Putamen (tissue), 1 donor: ENCODE data around the gene IL1B.

Experiments used
- DNase-seq: peaks from one replicate; pipeline ENCODE4 v3.0.0-alpha.2; 2016; ENCODE audit warnings: low spot score

IL1B gene

DNA sequence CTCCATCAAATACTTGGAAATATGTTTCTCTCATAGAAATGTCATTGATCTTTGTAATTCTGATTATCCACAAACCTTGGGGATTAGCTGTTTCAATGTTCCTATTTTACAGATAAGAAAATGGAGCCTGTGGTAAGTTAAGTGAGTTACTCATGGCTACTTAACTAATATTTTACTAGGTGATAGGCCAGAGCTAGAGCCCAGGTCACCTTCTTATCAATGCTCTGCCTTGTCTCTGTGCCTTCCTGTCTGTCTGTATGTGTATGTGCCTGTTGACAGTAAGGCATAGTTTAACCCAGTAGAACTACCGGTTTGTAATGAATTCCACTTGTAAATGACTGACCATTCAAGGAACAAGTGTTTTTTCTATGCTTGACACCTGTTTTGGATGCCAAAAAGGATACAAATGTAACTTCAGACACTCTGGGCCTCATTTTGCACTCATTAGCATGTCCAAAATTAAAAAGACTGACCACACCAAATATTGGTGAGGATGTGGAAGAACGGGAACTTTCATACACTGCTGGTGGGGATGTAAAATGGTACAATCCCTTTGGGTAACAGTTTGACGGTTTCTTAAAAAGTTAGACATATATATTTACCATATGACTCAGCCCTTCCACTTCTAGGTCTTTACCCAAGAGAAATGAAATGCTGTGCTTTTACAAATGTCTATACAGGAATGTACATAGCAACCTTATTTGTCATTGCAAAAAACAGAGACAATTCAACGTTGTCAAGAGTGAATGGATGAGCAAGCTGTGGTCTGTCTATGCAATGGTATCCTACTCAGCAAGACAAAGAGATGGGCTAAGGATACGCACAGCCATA, 32.7 kb downstream of the IL1B start:
- DNase-seq: no peak

- DNase-seq: no peak
Observed at GRCh38 chr2:112800881-112801583, 35.5 kb downstream of the IL1B start.

DNA sequence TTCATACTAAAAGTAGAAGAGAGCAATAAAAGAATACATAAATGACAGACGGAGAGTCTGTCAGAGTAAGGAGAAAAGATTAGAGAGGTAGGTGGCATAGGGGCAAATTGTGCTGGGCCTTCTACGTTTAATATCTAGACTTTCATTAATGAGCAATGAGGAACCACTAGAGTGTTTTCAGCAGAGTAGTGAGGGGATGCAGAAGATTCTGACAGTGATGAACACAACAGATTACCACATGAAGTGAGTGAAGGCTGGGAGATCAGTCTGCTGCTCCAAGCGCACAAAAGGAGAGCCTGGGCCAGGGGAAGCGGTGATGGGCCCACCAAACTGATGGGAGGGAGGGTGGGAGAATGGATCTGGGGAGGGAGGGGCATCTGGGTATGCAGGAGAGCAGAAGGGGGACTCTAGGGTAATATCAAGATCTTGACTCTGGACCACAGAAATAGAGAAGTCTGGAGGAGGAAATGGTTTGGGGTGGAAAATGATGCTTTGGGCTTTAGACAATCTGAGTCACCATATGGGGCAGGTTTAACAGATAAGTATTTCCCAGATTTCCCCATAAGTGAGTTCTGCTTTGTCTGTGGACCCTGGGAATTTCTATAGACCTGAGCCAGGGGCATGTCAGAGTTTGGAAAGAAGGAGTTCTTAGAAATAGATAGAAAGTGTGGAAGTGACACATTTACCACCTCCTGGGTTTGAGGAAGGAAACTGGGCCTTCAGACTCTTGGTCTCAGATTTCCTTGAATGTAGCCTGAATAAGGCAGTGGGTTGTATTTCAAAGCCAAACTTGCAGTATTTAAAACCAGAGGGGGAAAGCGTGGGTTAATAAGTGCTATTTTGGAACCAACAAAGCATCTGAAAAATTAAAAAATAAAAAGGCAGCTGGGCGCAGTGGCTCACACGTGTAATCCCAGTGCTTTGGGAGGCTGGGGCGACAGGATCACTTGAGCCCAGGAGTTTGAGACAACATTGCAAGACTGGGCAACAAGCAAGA, 37.3 kb downstream of the IL1B start:
- no peak for DNase-seq

DNA sequence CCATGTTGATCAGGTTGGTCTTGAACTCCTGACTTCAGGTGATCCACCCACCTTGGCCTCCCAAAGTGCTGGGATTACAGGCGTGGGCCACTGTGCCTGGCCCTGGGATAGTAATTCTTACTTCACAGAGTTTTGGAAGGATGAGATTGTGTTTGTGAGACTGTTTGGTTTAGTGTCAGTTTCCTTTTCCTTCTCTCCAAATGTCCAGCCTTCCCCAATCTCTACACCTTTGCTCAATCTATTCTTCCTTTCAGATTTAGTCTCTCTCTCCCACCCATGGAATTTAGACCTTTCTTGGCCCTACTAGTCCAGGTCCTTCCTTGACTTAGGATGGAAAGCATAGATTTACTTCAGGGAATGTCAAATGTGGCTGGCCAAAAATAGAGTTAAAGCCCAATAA, 40.1 kb downstream of the IL1B start:
- no peak for DNase-seq

DNA sequence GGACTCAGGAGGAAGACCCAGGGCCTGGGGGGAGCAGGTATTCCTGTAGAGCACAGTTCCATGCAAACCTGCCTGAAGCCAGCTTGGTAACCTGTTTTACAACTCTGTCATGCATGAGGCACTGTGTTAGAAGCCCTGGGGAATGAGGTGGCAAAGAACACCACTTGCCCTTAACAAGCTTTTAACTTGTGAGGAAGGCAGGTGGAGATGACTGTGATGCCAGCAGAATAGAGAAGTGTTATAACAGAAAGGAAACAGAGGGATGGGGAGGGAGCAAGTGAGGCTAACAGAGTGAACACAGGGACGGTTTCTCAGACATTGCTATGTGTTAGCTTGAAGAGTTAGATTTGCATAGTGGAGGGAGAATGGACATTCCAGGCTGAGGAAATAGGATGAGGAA, 40.8 kb downstream of the IL1B start:
- DNase-seq: no peak

- DNase-seq: no peak
Observed at GRCh38 chr2:112794841-112795240, 41.7 kb downstream of the IL1B start.

GRCh38 chr2:112794131-112794733, 42.3 kb downstream of the IL1B start:
- no peak for DNase-seq

DNA sequence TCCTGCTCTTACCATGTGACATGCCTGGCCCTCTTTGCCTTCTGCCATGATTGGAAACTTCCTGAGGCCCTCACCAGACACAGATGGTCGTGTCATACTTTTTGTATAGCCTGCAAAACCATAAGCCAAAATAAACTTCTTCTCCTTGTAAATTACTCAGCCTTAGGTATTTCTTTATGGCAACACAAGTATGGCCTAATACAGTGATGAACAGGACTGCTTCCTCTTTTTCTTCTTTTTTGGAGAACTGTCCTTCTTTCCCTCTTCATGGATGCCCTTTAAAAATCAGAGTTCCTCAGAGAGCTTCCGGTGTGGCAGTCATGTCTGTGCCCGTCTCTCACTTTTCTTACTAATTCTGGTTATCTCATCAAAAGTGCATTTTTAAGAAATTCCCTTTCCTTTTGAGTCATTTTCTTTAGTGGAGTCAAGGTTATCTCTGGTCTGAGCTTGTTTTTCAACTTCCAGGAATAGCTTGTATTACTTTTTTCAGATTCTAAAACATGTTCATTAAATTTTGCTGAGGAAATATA, 43.1 kb downstream of the IL1B start:
- DNase-seq: no peak

DNA sequence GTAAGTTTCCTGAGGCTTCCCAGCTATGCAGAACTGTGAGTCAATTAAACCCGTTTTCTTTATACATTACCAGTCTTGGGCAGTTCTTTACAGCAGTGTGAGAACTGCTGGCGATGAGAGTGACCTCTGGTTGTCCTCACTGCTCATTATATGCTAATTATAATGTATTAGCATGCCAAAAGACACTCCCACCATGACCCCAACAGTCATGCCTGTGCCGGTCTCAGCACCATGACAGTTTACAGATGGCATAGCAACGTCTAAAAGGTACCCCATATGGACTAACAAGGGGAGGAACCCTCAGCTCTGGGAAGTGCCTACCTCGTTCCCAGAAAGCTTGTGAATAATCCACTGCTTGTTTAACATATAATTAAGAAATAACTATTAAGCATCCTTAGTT, 44.2 kb downstream of the IL1B start:
- DNase-seq: no peak

GRCh38 chr2:112791693-112792230, 44.8 kb downstream of the IL1B start:
- no peak for DNase-seq

DNA sequence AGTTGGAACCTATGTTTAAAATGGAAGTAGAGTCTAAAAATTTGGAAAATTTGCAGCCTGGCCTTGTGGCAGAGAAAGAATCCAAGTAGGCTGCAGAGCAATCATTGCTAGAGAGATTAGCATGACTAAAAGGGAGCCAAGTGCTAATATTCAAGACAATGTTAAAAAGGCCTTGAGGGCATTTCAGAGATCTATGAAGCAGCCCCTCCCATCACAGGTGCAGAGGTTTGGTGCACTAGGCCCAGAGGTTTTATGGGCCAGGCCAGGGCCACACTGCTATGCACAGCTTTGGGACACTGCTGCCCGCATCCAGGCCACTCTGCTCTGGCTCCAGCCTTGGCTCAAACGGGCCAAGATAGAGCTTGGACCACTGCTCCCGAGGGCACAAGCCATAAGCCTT, 45.6 kb downstream of the IL1B start:
- no peak for DNase-seq

- DNase-seq: no peak
Observed at GRCh38 chr2:112790305-112790704, 46.3 kb downstream of the IL1B start.

DNA sequence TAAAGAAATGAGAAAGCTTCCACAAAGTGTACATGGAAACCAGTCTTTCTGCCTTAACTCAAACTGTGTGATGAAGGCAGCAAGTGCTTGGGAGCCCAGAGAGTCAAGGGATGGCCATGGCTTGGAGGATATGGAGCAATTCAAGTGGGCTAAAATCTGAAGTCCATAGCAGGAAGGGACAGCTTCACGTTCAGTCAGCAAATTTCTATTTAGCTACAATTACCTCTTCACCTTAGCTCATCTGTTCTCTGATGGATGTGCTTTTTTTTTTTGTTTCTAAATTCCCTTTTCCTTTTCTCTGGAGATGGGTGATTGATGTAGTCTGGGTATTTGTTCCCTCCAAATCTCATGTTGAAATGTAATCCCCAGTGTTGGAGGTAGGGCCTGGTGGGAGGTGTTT, 47.4 kb downstream of the IL1B start:
- DNase-seq: no peak

DNA sequence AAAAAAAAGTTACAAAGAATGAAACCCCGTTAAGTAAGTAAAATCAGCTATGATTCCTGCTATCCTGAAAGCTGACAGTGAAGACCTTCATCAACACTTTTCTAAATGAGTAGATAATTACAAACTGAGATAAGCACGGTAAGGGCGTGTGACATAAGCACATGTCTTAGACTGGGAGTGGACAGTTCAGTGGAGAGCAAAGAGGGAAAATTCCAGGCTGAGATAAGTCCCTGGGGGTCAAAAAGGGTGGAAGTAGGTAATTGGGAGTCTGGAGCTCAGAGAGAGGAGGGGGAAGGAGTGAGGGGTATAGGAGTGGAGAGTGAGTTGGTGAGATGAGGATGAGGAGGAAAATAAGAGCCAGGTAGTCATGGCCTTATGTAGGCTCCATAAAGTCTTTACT, 47.9 kb downstream of the IL1B start:
- no peak for DNase-seq

DNA sequence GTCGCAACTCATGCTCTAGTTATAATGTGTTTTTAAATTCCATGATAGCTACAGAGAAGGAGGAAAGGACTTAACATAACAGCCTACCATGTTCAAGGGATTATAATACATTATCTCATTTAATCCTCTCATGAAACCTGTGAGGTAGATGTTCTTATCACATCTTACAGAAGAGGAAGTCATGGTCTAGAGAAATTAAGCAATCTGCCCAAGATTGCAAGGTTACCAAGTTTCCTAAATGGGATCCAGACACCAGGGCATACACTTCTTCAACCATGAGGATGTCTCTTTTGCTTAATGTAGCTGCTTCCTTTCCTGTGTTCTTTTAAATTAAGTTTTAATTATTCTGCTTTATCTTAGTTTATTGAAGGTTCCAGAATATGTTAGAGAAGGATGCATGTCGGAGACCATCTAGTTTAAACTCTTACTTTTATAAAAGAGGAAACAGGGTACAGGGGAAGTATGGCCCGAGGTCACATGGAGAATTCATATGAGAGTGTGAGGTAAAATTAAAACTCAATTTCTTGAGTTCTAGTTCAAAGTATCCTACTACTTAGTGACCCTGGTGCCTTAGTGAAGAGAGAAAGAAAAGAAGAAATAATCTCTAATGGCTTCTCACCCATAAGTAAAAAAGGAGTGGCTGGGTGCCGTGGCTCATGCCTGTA, 48.7 kb downstream of the IL1B start:
- DNase-seq: no peak

DNA sequence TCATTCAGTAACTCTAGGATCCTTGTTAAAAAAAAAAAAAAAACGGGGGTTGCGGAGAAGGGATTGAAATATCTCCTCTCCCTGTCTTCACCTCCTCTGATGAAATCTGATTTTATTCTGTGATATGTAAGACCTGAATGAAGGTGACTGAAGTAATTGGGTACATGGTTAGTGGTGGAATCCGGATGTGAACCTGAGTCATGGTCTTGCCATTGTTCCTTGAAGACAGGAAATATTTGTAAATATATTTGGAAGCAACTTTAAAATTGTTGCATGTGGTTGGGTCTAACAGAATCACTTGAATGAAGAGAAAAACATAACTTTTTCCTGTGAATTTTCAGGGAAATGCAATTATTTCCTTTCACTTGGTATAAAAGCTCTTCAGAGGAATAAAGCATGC, 49.3 kb downstream of the IL1B start:
- no peak for DNase-seq

GRCh38 chr2:112784199-112785189, 52.1 kb downstream of the IL1B start, which contains the start of gene IL1A:
Gene IL1A (minus strand): TSS chr2:112784493. CDS start chr2:112783770, 723 bp downstream.
- no peak for DNase-seq

DNA sequence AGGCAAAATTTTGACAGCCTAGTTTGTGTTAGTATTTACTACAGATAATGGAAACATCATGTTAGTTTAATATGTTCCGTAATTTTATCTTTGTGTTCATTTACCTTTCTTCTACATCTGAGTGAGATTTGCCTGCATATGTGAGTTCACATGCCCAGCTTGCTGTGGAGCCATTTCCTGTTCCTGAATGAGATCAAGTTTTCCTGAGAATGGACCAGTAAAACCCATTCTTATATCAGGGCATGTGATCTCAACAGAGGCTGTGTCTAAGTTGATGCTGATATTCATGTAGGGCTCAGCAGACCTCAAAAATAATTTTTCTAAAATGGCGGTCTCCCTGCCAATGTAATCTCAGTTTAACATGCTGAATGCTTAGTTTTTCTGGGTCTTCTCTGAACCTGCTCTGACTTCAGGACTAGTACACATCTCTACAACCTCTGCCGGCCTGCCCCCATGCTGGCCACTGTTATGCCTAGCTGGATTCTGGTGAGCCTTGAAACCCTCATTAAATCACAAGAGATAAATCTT, 53.3 kb downstream of the IL1B start:
- DNase-seq: no peak

- no peak for DNase-seq
Observed at GRCh38 chr2:112782234-112782799, 54.3 kb downstream of the IL1B start.
